PC-9 (cell line): Measurements from ENCODE around the gene NFE2L3.

Experiments
- CTCF ChIP-seq: fragments of 200-600 bp; sonication (generic); conservative IDR thresholded peaks from 2 replicates; pipeline ENCODE4 v1.6.1; 2017; ENCODE audit warnings: mixed run types, antibody characterized with exemption, mild to moderate bottlenecking, moderate library complexity
- EZH2 ChIP-seq: fragments of 200-600 bp; sonication (generic); IDR thresholded peaks from 2 replicates; pipeline ENCODE4 v1.8.0; 2017; ENCODE audit warnings: antibody characterized with exemption, low read depth

DNA sequence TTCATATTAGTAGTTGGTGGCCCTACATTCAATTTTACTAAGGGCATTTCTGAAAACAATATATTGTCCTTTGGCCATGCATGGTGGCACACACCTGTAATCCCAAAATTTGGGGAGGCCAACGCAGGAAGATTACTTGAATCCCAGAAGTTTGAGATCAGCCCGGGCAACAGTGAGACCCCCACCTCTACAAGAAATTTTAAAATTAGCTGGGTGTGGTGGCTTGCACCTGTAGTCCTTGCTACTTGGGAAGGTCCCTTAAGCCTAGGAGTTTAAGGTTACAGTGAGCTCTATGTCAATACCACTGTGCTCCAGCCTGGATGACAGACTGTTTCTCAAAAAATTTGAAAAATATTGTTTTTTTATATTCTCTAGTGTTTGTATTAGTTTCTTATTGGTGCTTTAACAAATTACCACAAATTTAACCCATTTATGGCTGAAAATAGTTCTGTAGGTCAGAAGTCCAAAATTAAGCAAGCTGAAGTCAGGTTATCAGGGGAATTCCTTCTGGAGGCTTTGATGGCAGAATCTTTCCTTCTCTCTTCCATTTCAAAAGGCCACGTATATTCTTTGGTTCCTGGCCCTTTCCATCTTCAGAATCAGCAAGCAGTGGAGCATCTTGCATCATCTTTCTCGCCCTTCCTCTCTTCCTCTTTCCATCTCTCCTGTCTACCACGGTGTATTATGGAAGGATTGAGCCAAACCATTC lies 62.0 kb downstream of the NFE2L3 start:
- TF ChIP-seq CTCF, result no peak
- TF ChIP-seq EZH2, result no peak
